Esophagus (tissue), 2 donors: ENCODE measurements around the gene GPT2. TPM values are rescaled to one million over a fixed set of nuclear protein-coding genes. Genes with fewer than 3 reads are reported as not detected.

ENCODE experiments used
- H3K27ac ChIP-seq, 2 donors: one replicate each; pipeline ENCODE4 v1.5.1; 2013; ENCODE audit warnings: low read depth in 2 of 2, mild to moderate bottlenecking in 2 of 2, inconsistent platforms in 1 of 2, low read length in 1 of 2, moderate library complexity in 1 of 2
- H3K27me3 ChIP-seq, 2 donors: one replicate each; pipeline ENCODE4 v1.6.1; 2013; ENCODE audit warnings: low read length in 2 of 2, control low read depth in 1 of 2, mild to moderate bottlenecking in 1 of 2; ENCODE audit not compliant: insufficient read depth in 2 of 2, control insufficient read depth in 1 of 2
- H3K36me3 ChIP-seq, 2 donors: one replicate each; pipeline ENCODE4 v1.6.1; 2013; ENCODE audit warnings: low read length in 1 of 2; ENCODE audit not compliant: control insufficient read depth in 2 of 2, insufficient read depth in 2 of 2
- H3K4me1 ChIP-seq, 2 donors: one replicate each; pipeline ENCODE4 v1.6.1; 2013; ENCODE audit warnings: low read length in 1 of 2; ENCODE audit not compliant: control insufficient read depth in 2 of 2, insufficient read depth in 2 of 2
- H3K4me3 ChIP-seq, 2 donors: one replicate each; pipeline ENCODE4 v1.5.1; 2013; ENCODE audit warnings: low read length in 2 of 2, mild to moderate bottlenecking in 2 of 2, low read depth in 1 of 2, moderate library complexity in 1 of 2
- H3K9me3 ChIP-seq, 2 donors: one replicate each; pipeline ENCODE4 v1.6.1; 2013; ENCODE audit warnings: mild to moderate bottlenecking in 2 of 2, low read depth in 1 of 2, low read length in 1 of 2, moderate library complexity in 1 of 2; ENCODE audit not compliant: control insufficient read depth in 2 of 2, insufficient read depth in 1 of 2
- WGBS, 2 donors: extraction: QIAGEN DNeasy Blood & Tissue Kit; methylation state at CpG; one replicate each; pipeline ENCODE4 v1.1.7; 2013; 5-methylcytosine and 5-hydroxymethylcytosine counted together
- polyA plus RNA-seq, 2 donors: library from polyadenylated mRNA; stranded (reverse); fragments of 200-250 nt; gene quantifications; one replicate each; pipeline ENCODE4 v1.2.3, GENCODE V29; 2013
- donor health status: healthy with polysubstance abuse.
- donor health status: Bipolar disorder and iron deficiency.

GPT2 gene
- 10 to 100 TPM; 53.8 to 65.8 TPM for polyA plus RNA-seq

- H3K9me3 ChIP-seq, result no peaks in the 10 kb centered on the region
- peaks cover 0 to 4% of the 10 kb centered on the region in 2 donors for H3K4me1 ChIP-seq
- peak within 1 kb of the TSS; percentile 79 to 81 for H3K4me3 ChIP-seq
- 0% methylated on average over 68 to 75 of the region's 75 CpGs for WGBS, 2 donors
- peak within 1 kb of the TSS; percentile 78 to 84 for H3K27ac ChIP-seq
- H3K27me3 ChIP-seq, result no peaks in the 10 kb centered on the region
- H3K36me3 ChIP-seq, result no peaks in the 10 kb centered on the region
Observed at GRCh38 chr16:46883690-46884512, at the start of gene GPT2. Gene GPT2 (plus strand): TSS chr16:46884362. CDS start chr16:46884716, 354 bp downstream.

- 77 to 82% methylated on average over 6 of the region's 6 CpGs for WGBS, 2 donors
- Histone ChIP-seq H3K4me3 (no peak overlapping the region), H3K9me3 (no peaks in the 10 kb centered on the region), H3K27ac (no peak overlapping the region), H3K4me1 (no peaks in the 10 kb centered on the region), H3K36me3 (no peaks in the 10 kb centered on the region), H3K27me3 (no peaks in the 10 kb centered on the region)
Observed at GRCh38 chr16:46836534-46837530, 47.3 kb upstream of the GPT2 start.

GRCh38 chr16:46839986-46840443 lies 44.1 kb upstream of the GPT2 start:
- no peak overlapping the region for H3K4me3 ChIP-seq
- WGBS, 2 donors, result 66 to 71% methylated on average over 11 of the region's 11 CpGs
- H3K9me3 ChIP-seq, result peaks cover 0 to 7% of the 10 kb centered on the region in 2 donors
- H3K27me3 ChIP-seq, result no peaks in the 10 kb centered on the region
- no peak overlapping the region for H3K27ac ChIP-seq
- no peaks in the 10 kb centered on the region for H3K4me1 ChIP-seq
- H3K36me3 ChIP-seq, result no peaks in the 10 kb centered on the region

- Histone ChIP-seq H3K4me3 (no peak overlapping the region), H3K27ac (no peak overlapping the region), H3K9me3 (peaks cover 0 to 7% of the 10 kb centered on the region in 2 donors), H3K36me3 (no peaks in the 10 kb centered on the region), H3K27me3 (no peaks in the 10 kb centered on the region), H3K4me1 (no peaks in the 10 kb centered on the region)
- WGBS, 2 donors, result 98% methylated on average over 16 to 18 of the region's 18 CpGs
Observed at GRCh38 chr16:46842192-46842895, 41.8 kb upstream of the GPT2 start.

GRCh38 chr16:46843898-46844642 lies 40.1 kb upstream of the GPT2 start:
- no peaks in the 10 kb centered on the region for H3K4me1 ChIP-seq
- H3K4me3 ChIP-seq, result peak overlapping the region in 1 of 2 donors; percentile 3
- H3K36me3 ChIP-seq, result no peaks in the 10 kb centered on the region
- H3K27ac ChIP-seq, result no peak overlapping the region
- no peaks in the 10 kb centered on the region for H3K27me3 ChIP-seq
- 40 to 50% methylated on average over 74 of the region's 74 CpGs for WGBS, 2 donors
- H3K9me3 ChIP-seq, result peaks cover 0 to 7% of the 10 kb centered on the region in 2 donors

GRCh38 chr16:46844771-46845170 lies 39.4 kb upstream of the GPT2 start:
- WGBS, 2 donors, result 56 to 72% methylated on average over 10 of the region's 10 CpGs
- Histone ChIP-seq H3K9me3 (peaks cover 0 to 7% of the 10 kb centered on the region in 2 donors), H3K27ac (no peak overlapping the region), H3K4me3 (no peak overlapping the region), H3K27me3 (no peaks in the 10 kb centered on the region), H3K4me1 (no peaks in the 10 kb centered on the region), H3K36me3 (no peaks in the 10 kb centered on the region)

GRCh38 chr16:46845952-46846351 lies 38.2 kb upstream of the GPT2 start:
- Histone ChIP-seq H3K27ac (no peak overlapping the region), H3K9me3 (peaks cover 0 to 7% of the 10 kb centered on the region in 2 donors), H3K4me1 (no peaks in the 10 kb centered on the region), H3K36me3 (no peaks in the 10 kb centered on the region), H3K4me3 (no peak overlapping the region), H3K27me3 (no peaks in the 10 kb centered on the region)
- WGBS, 2 donors, result 92 to 94% methylated on average over 5 of the region's 5 CpGs

- Histone ChIP-seq H3K36me3 (no peaks in the 10 kb centered on the region), H3K4me3 (no peak overlapping the region), H3K9me3 (peaks cover 0 to 2% of the 10 kb centered on the region in 2 donors), H3K4me1 (peaks cover 0 to under 1% of the 10 kb centered on the region in 2 donors), H3K27me3 (no peaks in the 10 kb centered on the region), H3K27ac (no peak overlapping the region)
- WGBS, 2 donors, result 78 to 81% methylated on average over 5 of the region's 5 CpGs
Observed at GRCh38 chr16:46848768-46849764, 35.1 kb upstream of the GPT2 start.
